IPS-18c (cell line): ENCODE measurements around the gene SFTPB.

Source experiments
- H3K4me3 ChIP-seq: 2 replicates; pipeline ENCODE4 v1.7.0; 2013; ENCODE audit warnings: low read depth, mild to moderate bottlenecking, low read length, moderate library complexity; ENCODE audit not compliant: insufficient read depth
- H3K9me3 ChIP-seq: one replicate; pipeline ENCODE4 v1.6.1; 2013; ENCODE audit warnings: mild to moderate bottlenecking, low read length, moderate library complexity; ENCODE audit not compliant: control insufficient read depth, insufficient read depth

Gene SFTPB

DNA sequence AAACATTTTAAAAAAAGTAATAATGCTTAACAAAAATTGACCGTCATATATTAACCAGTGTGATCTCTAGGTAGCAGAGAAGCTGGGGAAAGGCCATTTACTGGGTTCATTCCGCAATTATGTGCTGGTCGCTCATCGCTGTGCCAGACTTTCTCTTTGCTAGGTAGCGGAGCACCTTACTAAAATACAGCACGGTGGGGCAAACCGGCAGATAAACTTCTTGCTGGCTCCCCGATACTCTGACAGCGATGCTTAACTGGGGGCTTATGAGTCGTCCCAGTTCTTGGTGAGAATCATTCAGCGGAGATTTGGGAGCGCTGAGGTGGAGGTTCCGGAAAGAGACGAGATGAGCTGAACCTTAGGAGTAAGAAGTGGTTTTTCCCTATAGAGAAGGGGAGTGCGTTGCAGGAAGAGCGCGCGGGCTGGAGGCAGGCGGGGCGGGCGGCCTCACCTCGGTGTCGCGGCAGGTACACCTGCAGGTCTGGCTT lies 56.7 kb downstream of the SFTPB start:
- H3K4me3 ChIP-seq: peak overlapping the region; percentile 90
- peaks cover 3% of the 10 kb centered on the region for H3K9me3 ChIP-seq
